NCI-H2227 treated with DMSO at 0.1 percent for 48 hours (cell line): Measurements from ENCODE around the gene NDUFC2.
"Not testable (repeated sequence)": the region's sequence is repeated elsewhere in the genome, so short reads cannot be mapped to it uniquely, and the experiment has no call there.

Experiments
- DNase-seq: peaks from one replicate; lab custom pipeline; 2025; lab: John Stamatoyannopoulos, UW

Gene NDUFC2

DNA sequence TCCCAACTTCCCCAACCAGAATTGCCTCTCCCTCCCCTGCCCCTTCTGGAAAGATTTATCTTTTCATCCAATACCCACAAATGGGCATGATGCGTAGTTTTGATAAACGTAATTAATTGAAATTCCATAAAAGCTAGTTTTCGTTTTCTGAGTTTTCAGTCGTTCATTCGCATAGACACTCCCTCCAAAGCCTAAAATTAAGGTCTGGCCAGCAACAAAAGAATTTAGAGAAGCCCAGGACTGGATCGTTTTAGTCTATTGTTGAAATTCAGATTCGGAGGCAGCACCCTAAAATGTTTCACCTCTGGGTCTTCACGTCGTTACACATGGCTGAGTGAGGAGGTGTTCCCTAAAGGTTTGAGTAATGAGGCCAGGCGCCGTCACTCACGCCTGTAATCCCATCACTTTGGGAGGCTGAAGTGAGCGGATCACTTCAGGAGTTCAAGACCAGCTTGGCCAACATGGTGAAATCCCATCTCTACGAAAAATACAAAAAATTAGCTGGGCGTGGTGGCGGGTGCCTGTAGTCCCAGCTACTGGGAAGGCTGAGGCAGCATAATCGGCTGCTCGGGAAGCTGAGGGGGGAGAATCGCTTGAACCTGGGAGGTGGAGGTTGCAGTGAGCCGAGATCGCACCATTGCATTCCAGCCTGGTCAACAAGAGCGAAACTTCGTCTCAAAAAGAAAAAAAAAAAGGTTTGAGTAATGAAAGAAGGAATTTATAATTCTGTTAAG is 589 bp upstream of the NDUFC2 start:
- no peak for DNase-seq

GRCh38 chr11:78078218-78079167 is 1.2 kb downstream of the NDUFC2 start:
- DNase-seq, result no peak

DNA sequence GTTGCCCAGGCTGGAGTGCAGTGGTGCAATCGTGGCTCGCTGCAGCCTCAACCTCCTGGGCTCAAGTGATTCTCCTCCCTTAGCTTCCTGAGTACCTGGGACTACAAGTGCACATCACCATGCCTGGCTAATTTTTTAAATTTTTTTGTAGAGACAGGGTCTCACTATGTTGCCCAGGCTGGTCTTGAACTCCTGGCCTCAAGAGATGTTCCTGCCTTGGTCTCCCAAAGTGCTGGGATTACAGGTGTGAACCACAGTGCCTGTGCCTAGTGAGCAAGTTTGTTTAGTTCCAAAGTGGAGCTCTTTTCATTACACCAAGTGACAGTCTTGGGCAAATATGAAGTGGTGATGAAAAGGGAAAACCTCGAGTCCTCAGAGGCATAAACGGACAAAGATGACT is 2.1 kb downstream of the NDUFC2 start:
- not testable (repeated sequence) for DNase-seq

GRCh38 chr11:78076733-78077403 is 2.8 kb downstream of the NDUFC2 start:
- DNase-seq, result no peak

DNA sequence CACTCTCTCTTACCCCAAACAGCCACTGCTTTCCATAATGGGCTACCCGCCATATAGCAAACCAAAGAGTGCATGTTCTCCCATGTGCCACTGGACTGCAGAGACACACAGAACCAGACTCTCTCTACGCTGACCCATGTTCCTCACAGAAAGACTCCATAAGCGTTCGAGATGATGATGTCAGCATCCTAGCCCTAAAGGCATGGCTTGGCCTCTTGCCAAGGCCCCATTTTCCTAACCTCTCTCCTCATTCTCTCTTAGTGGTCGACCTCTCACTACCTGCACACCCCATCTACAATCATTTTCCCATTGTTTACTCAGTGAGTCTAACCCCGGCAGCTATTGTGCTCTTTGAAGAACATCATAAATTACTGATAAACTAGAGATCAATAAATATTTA is 4.9 kb downstream of the NDUFC2 start:
- DNase-seq, result peak; percentile 38

- DNase-seq, result no peak
Observed at GRCh38 chr11:78072455-78072854, 7.2 kb downstream of the NDUFC2 start.

DNA sequence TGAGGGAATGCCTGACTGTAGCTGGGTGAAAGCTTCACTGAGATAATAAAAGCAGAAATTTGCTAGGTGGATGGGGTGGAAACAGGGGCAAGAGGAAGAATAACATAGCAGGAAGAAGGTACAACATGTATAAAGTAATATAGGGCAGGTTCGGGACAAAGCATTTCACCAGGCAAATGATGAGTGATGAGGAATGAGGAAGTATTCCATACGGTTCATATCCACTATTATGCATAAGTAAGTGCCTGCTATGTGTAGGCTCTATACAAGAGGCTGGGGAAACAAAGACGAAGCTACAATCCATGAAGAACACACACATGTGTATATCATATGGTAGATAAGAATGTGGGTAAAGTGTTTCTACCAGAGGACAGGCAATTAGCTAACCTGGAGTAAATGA is 7.9 kb downstream of the NDUFC2 start:
- DNase-seq, result no peak

- DNase-seq, result no peak
Observed at GRCh38 chr11:78070621-78071020, 9.0 kb downstream of the NDUFC2 start.

DNA sequence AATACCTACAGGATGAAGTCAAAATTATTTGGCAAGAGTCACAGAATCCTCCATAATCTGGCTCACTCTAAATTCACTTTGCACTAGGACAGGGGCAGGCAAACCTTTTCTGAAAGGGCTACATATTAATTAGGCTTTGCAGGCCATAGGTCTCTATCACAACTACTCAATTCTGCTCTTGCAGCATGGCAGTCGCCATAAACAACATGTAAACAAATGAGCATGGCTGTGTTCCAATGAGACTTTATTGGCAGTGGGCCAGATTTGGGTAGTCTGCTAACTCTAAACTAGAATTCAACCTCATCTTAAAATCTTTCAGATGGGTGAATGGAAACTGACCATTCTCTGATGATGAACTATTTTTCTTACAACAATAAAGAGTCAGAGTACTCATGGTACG is 10.2 kb downstream of the NDUFC2 start:
- no peak for DNase-seq

GRCh38 chr11:78067704-78068103 is 12.0 kb downstream of the NDUFC2 start:
- no peak for DNase-seq

GRCh38 chr11:78066471-78066870 is 13.2 kb downstream of the NDUFC2 start:
- no peak for DNase-seq

DNA sequence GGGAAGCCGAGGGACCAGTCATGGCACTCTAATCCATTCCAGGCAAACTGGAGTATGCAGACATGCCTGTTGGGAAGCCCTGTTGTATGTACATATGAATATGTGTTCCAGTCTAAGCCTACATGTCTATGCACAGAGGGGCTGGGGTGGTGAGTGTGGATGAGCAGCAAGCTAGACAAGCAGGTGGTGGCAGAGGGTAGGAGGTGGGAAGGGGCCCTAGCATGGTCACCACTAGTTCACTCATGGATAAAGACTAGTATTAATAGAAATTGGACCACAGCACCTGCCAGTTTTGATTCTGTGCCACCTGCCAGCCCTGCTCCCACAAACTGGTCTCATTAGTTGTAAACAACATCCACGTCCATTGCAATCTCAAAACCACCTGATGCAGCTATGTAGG is 14.5 kb downstream of the NDUFC2 start:
- DNase-seq, result no peak

- DNase-seq, result no peak
Observed at GRCh38 chr11:78063440-78064181, 16.1 kb downstream of the NDUFC2 start, which contains the start of gene THRSP. TSS of gene THRSP (plus strand) at chr11:78063861. CDS start at chr11:78063882, 21 bp downstream.

DNA sequence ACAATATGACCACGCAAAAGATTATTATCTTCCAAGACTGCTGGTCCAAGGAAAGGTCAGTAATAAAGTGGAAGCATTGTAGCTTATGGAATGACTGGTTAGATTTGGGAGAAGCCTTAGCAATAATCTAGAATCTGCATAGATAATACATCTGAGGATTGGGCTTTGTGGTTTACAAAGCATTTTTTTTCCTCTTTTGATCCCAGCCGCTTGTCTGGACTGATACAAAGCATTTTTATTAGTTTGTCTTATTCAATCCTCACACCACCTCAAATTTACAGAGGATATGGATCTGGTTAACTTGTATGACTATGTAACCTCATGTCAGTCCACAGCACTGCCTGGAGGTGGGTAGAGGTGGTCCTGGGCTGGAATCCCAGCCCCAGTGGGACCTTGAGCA is 17.0 kb downstream of the NDUFC2 start:
- DNase-seq, result no peak

DNA sequence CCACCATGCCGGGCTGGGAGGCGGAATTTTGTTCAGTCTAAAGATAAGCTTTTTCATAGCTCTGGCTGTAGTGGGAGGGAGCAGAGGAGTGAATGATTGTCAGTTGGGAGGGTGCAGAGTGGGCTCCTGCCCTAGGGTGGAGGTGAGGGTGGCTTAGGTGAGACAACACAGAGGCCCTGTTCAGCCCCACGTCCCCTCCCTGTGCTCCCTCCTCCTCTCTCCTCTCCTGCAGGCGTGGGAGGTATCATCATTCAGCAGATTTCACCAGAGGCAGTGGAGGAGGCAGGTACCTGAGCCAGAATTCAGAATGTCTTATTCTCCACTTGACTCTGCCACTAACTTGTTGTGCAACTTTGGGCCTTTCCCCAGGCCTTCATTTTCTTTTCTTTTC is 17.7 kb downstream of the NDUFC2 start:
- DNase-seq, result no peak

DNA sequence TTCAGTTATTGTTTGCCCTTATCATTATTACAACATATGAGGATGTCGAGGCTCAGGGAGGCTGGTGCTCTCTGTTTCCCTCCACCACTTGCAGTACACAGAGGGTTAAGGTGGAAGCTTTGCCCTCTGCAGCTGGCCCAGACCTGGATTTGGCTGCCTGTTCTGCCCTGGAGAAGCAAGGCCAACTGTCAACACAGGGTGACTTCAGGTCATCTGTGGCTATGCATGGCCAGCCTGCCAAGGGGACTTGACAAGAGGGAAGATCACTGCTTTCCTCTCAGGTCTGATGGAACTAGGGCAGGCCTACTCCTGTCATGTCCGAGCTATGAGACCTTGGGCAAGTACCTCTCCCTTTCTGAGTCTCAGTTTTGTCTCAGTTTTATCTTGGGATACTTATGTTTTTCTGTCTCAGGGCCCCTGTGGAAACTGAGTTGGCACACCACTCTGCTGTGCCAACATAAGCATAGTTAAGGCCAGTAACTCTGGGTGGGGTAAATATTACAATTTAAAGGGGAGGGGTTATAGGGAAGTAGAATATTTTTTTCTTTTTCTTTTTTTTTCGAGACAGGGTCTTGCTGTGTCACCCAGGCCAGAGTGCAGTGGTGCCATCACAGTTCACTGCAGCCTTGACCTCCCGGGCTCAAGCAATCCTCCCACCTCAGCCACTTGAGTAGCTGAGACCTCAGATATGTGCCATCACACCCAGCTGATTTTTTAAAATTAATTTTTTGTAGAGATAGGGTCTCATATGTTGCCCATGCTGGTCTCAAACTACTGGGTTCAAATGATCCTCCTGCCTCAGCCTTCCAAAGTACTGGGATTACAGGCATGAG is 18.4 kb downstream of the NDUFC2 start:
- no peak for DNase-seq

DNA sequence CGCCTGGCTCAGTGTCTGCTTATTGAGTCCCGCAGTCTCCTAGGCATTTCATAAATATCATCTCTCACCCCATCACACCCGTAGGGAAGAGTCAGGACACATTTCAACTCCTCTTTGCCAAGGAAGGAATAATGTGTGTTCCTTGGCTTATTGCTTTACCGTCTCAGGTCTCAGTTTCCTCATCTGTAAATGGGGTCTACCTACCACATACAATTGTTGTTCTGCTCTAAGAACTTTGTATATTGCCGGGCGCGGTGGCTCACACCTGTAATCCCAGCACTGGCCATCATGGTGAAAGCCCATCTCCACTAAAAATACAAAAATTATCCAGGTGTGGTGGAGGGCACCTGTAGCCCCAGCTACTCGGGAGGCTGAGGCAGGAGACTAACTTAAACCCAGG is 19.1 kb downstream of the NDUFC2 start:
- DNase-seq, result no peak

- not testable (repeated sequence) for DNase-seq
Observed at GRCh38 chr11:78059749-78060328, 19.8 kb downstream of the NDUFC2 start.

DNA sequence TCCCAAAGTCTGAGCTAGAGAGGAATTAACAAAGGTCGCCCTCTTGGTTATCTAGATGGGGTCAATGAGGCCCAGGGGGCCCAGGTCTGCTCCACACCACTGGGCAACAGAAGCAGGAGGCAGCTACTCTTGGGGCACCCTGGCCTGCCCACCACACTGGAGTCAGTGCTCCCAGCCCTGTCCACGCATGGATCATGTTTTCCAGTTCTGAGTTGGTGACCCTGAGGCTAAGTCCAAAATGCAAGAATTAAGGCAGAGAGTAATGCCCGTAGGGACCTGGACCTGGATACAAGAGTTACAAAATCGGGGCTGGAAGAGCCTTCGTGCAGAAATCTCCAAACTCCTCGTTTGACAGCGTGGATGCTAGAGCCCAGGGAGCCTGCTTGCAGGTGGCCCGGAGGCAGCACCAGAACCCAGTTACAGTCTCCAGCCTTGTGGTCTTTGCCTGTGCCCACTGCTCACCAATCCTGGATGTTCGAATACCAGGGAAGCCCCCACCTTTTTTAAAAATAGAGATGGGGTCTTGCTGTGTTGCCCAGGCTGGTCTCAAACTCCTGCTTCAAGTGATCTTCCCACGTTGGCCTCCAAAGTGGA is 22.1 kb downstream of the NDUFC2 start:
- DNase-seq, result no peak

- no peak for DNase-seq
Observed at GRCh38 chr11:78056093-78056492, 23.6 kb downstream of the NDUFC2 start.
